Measurements from ENCODE around the gene CEP128.

The CEP128 gene

DNA sequence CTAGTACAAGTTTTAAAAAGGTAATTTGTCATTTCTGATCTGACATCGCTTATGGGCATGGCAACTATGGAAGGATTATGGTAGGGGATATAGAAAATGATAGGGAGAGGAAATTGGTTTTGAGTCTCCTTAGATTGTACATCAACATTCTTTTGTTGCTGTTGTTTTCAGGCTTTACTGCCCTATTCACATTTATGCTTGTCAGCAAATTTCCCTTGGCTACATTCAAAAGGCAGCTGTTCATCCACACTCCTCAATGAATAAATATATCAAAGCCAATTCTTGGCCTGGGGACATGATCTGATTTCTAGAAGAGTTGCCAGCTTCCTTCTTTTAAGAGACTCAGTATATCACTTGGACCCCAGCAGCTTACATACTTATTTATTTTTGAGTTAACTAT is 283.4 kb downstream of the CEP128 start:
- no peak overlapping the region for H3K4me3 ChIP-seq (replicated peaks; ENCODE audit: low read depth, low read length)
- TF ChIP-seq, protein P1, sequence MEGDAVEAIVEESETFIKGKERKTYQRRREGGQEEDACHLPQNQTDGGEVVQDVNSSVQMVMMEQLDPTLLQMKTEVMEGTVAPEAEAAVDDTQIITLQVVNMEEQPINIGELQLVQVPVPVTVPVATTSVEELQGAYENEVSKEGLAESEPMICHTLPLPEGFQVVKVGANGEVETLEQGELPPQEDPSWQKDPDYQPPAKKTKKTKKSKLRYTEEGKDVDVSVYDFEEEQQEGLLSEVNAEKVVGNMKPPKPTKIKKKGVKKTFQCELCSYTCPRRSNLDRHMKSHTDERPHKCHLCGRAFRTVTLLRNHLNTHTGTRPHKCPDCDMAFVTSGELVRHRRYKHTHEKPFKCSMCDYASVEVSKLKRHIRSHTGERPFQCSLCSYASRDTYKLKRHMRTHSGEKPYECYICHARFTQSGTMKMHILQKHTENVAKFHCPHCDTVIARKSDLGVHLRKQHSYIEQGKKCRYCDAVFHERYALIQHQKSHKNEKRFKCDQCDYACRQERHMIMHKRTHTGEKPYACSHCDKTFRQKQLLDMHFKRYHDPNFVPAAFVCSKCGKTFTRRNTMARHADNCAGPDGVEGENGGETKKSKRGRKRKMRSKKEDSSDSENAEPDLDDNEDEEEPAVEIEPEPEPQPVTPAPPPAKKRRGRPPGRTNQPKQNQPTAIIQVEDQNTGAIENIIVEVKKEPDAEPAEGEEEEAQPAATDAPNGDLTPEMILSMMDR (IDR thresholded peaks at IDR 0.05; ENCODE audit: low read depth, low read length, missing control alignments), result no peak
- DNase-seq (ENCODE audit: extremely low read depth, low read depth), result no peak

DNA sequence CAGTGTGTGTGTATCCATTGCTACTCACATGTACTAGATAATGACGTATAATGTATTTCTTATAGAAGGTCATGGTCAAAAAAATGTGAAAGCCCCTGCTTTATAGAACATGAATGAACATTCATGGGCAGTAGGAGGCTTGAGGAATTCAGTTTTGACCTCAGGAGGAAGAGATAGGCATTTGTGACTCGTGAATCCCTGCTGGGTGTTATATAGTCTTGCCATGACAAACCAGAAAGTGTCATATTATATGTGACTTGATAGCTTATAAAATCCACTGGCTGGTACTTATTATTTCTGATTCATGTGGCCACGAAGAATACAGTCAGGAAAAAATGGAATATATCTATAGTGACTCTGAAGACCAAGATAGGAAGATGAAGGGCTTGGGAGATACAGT is 287.6 kb downstream of the CEP128 start:
- no peak for DNase-seq (ENCODE audit: extremely low read depth, low read depth)
- TF ChIP-seq, protein P1 (IDR thresholded peaks at IDR 0.05; ENCODE audit: low read depth, low read length, missing control alignments), result no peak
- H3K4me3 ChIP-seq (replicated peaks; ENCODE audit: low read depth, low read length), result no peak overlapping the region

DNA sequence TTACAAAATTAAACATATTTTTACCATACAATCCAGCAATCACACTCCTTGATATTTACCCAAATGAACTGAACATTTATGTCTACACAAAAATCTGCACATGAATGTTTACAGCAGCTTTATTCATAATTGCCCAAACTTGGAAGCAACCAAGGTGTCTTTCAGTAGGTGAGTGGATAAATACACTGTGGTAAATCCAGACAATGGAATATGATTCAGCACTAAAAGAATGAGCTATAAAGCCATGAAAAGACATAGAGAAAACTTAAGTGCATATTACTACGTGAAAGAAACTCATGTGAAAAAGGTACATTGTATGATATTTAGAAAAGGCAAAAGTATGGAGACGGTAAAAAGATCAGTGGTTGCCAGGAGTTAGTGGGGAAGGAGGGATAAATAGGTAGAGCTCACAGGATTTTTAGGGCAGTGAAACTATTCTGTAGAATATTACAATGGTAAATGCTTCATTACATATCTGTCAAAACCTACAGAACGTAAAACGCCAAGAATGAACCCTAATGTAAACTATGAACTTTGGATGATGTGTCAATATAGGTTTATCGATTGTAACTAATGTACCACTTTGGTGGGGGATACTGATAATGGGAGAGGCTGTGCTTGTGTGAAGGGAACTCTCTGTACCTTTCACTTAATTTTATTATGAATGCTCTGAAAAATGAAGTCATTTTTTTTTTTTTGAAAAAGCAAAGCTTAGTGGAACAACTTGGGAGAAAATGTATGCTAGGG is 295.7 kb downstream of the CEP128 start:
- no peak for DNase-seq (ENCODE audit: extremely low read depth, low read depth)
- TF ChIP-seq, protein P1 (IDR thresholded peaks at IDR 0.05; ENCODE audit: low read depth, low read length, missing control alignments), result no peak
- H3K4me3 ChIP-seq (replicated peaks; ENCODE audit: low read depth, low read length), result no peak overlapping the region

DNA sequence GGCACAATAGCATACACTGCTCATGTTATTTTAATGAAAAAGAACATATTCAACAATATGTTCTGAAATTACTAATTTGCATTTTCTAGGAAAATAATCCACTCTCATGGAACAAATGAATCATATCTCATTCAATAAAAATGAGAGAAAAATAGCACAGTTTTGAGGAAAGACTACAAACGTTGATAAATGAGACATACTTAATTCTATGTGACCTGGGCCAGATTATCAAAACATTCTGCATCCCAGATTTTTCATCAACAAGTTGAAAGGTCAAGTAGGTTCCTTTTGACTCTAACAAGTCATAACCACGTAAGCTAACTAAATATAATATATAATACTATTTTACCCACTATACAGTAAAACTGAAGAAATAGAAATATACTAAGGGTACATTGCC is 296.7 kb downstream of the CEP128 start:
- TF ChIP-seq, protein P1 (IDR thresholded peaks at IDR 0.05; ENCODE audit: low read depth, low read length, missing control alignments), result no peak
- DNase-seq (ENCODE audit: extremely low read depth, low read depth), result no peak
- no peak overlapping the region for H3K4me3 ChIP-seq (replicated peaks; ENCODE audit: low read depth, low read length)

DNA sequence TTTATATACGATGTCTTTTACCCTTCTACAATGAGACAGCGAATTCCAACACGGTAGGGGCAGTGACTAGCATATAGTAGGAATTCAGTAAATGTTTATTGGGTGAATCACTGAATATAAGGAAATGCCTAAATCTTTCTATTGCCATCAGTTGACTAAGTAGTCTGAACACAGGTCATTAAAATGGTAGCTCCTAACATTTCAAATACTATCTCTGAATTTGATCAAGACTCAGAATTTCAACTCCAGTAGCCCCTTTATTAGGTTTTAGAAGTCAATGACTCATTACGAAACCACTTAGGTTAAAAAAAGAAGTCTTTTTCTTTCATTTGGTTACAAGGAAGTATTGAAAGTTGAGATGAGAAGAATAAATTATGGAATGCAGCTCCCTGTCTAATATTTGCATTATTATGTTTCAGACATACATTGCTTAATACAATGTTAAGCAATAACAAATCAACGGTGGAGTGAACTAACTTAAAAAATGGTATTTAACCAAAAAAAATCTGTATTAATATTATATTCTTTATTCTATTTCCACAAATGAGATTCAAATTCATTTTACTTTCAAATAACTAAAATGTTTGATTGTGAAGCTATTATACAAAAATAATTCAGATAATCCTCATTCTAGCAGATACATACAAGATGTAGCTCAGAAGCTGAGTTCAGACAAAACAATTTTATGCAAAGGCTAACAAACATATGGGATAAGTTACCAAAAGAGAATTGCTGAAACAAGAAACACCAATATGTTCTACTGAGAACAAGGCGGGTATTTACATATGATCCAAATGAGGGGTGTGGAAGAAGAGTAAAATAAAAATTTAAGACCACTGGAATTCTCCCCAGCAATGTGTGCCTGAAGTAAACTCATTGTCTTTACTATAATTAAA is 302.7 kb downstream of the CEP128 start:
- no peak overlapping the region for H3K4me3 ChIP-seq (replicated peaks; ENCODE audit: low read depth, low read length)
- DNase-seq (ENCODE audit: extremely low read depth, low read depth), result peak; percentile 79
- TF ChIP-seq, protein P1 (IDR thresholded peaks at IDR 0.05; ENCODE audit: low read depth, low read length, missing control alignments), result no peak

DNA sequence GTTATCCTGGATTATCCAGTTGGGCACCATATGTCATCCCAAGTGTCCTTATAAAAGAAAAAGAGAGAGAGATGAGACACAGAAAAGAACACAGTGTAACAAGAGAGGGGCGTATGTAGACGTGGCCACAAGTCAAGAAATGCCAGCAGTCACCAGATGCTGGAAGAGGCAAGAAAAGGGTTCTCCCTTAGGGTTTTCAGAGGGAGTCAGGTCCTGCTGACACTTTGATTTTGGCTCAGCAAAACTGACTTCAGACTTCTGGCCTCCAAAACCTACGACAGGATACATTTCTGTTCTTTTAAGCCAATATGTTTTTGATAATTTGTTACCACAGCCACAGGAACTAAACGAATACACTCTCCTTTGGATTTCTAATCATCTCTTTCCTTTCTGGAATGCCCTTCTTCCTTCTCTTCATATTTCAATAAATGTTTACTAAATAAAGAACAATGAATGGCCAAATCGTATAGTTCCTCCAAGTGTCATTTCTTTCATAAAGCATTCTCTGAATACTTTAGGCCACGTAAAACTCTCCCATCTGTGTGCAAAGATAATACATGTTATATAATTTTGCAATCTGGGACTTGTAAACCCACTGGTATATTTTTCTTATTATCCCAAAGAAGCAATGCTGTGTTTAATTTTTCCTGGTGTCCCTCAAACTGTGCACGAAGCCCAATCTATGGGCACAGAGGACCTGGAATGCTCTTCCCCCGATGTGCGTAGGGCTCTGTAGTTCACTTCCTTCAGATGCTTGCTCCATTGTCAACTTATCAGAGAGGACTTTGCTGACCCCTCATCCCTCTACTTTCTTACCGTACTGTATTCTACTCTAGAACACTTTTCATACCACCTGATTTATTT is 303.6 kb downstream of the CEP128 start:
- peak; percentile 66 for DNase-seq (ENCODE audit: extremely low read depth, low read depth)
- 0 out of 2 replicates have a peak overlapping the region, but pooled peaks have one; percentile 11 for H3K4me3 ChIP-seq (replicated peaks; ENCODE audit: low read depth, low read length)
- TF ChIP-seq, protein P1 (IDR thresholded peaks at IDR 0.05; ENCODE audit: low read depth, low read length, missing control alignments), result no peak

Measured in HFF-Myc (cell line).